ENCODE measurements around the gene GLS2. TPM values are rescaled to one million over a fixed set of nuclear protein-coding genes. Genes with fewer than 3 reads are reported as not detected.

The GLS2 gene
- total RNA-seq = 0.33 TPM in 1 of 2 replicates, not detected in the other
- 0.04 and 0.18 TPM in 2 replicates for polyA plus RNA-seq
- polyA plus RNA-seq (2011; cell fraction: cytosol; rRNA removed) = 0.05 and 0.07 TPM in 2 replicates
- 0.12 and 0.13 TPM in 2 replicates for polyA plus RNA-seq (2011; cell fraction: nucleus; rRNA removed)
- polyA plus RNA-seq (2012) = not detected in 2 replicates
- polyA minus RNA-seq = 0.25 TPM in 1 of 2 replicates, not detected in the other
- not detected for polyA minus RNA-seq (2011; cell fraction: cytosol; rRNA and poly(A)+ RNA removed)
- polyA minus RNA-seq (2011; cell fraction: nucleus; rRNA and poly(A)+ RNA removed) = not detected in 2 replicates
- Bru-seq, nascent RNA = not detected
- BruChase-seq, experiment 1, labeled RNA remaining after a 6-hour chase = not detected
- BruChase-seq, experiment 2, labeled RNA remaining after a 2-hour chase = percentile 9 among the genes with signal in this experiment
- long read RNA-seq, partial matches to known transcripts = 0 of 10 reads
- long read RNA-seq, other reads (novel, unspliced or antisense) = 10 of 10 reads

GRCh38 chr12:56488041-56488955 lies at the start of gene GLS2:
Gene GLS2, minus strand, starts transcription at chr12:56488161. Its CDS starts 43 bp downstream, at chr12:56488118.
- CTCF ChIA-PET = interaction anchor here (0.8 to 1.6 kb wide), 3 partner anchors 8 to 149 kb away, joined by 3 to 4 read pairs (median 4); no protein-coding TSS in a partner anchor

More at GRCh38 chr12:56488041-56488955, at the start of gene GLS2:
- Histone ChIP-seq H3K4me1 (ENCODE audit: control insufficient read depth, extremely low read depth, insufficient read depth, low read length) (peaks cover 4% of the 10 kb centered on the region), H3K27me3 (ENCODE audit: control insufficient read depth in 2 of 2, insufficient read depth in 2 of 2, low read length in 2 of 2) (peaks cover 24 to 48% of the 10 kb centered on the region in 2 experiments), H3K79me2 (ENCODE audit: control insufficient read depth, insufficient read depth, low read length) (no peaks in the 10 kb centered on the region), H3K27ac (ENCODE audit: insufficient read depth, low read depth, low read length) (no peak within 1 kb of the TSS), H3K36me3 (ENCODE audit: control insufficient read depth in 2 of 2, extremely low read depth in 1 of 2, insufficient read depth in 2 of 2, low read length in 2 of 2) (no peaks in the 10 kb centered on the region), H3K9ac (replicated peaks; ENCODE audit: extremely low read depth, insufficient read depth, low read length) (no peak within 1 kb of the TSS), H3K4me2 (ENCODE audit: insufficient read depth, low read length) (peak within 1 kb of the TSS; percentile 27), H3K4me3 (replicated peaks in 1 of 3; ENCODE audit: insufficient read depth in 1 of 3, low read depth in 1 of 3, low read length in 3 of 3) (peak within 1 kb of the TSS in 2 of 3 experiments; percentile 1 to 27), H3K9me1 (replicated peaks; ENCODE audit: control insufficient read depth, extremely low read depth, insufficient read depth, low read length) (no peaks in the 10 kb centered on the region), H4K20me1 (replicated peaks; ENCODE audit: control insufficient read depth, extremely low read depth, insufficient read depth, low read length) (no peaks in the 10 kb centered on the region), H3K9me3 (replicated peaks; ENCODE audit: control insufficient read depth, insufficient read depth, low read length) (no peaks in the 10 kb centered on the region), H2AFZ (ENCODE audit: low read depth, low read length) (peak within 1 kb of the TSS; percentile 18)
- peak; percentile 47 for FAIRE-seq
- intact Hi-C loops (cut with micrococcal nuclease) = no loop called here
- DNase-seq (ENCODE audit: low read depth, low spot score) = peak; percentile 75
- peak; percentile 70 for TF ChIP-seq MAX (IDR thresholded peaks at IDR 0.05; ENCODE audit: insufficient read depth, insufficient read length)
- TF ChIP-seq EZH2 (IDR thresholded peaks at IDR 0.05; ENCODE audit: borderline replicate concordance, low read depth, low read length, severe bottlenecking) = peak; percentile 40
- TF ChIP-seq, protein P1, sequence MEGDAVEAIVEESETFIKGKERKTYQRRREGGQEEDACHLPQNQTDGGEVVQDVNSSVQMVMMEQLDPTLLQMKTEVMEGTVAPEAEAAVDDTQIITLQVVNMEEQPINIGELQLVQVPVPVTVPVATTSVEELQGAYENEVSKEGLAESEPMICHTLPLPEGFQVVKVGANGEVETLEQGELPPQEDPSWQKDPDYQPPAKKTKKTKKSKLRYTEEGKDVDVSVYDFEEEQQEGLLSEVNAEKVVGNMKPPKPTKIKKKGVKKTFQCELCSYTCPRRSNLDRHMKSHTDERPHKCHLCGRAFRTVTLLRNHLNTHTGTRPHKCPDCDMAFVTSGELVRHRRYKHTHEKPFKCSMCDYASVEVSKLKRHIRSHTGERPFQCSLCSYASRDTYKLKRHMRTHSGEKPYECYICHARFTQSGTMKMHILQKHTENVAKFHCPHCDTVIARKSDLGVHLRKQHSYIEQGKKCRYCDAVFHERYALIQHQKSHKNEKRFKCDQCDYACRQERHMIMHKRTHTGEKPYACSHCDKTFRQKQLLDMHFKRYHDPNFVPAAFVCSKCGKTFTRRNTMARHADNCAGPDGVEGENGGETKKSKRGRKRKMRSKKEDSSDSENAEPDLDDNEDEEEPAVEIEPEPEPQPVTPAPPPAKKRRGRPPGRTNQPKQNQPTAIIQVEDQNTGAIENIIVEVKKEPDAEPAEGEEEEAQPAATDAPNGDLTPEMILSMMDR (IDR thresholded peaks at IDR 0.05; ENCODE audit: extremely low read depth in 1 of 2, insufficient read depth in 1 of 2, low read depth in 1 of 2, low read length in 2 of 2) = no peak
- POLR2A ChIA-PET = no interaction called here
- BruUV-seq (replicated peaks) = no TSS peak
- dilution Hi-C loops (cut with MboI; ENCODE audit: extremely low pct_ligation_motif_present, low sequenced_read_pairs) = no loop called here

Measured in endothelial cell of umbilical vein (primary cell).